Testis (tissue), 5 donors: Measurements from ENCODE around the gene CTAGE6. TPM values are rescaled to one million over a fixed set of nuclear protein-coding genes. Genes with fewer than 3 reads are reported as not detected.
"Not testable (repeated sequence)": the region's sequence is repeated elsewhere in the genome, so short reads cannot be mapped to it uniquely, and the experiment has no call there.

Experiments
- DNase-seq: peaks from one replicate; pipeline ENCODE4 v3.0.0-alpha.2; 2019
- H3K27ac ChIP-seq, 2 donors: fragments of 200-600 bp; sonication (generic); one replicate each; pipeline ENCODE4 v1.5.1; 2019
- H3K27me3 ChIP-seq: fragments of 200-600 bp; sonication (generic); one replicate; pipeline ENCODE4 v1.5.1; 2019
- H3K36me3 ChIP-seq: fragments of 200-600 bp; sonication (generic); one replicate; pipeline ENCODE4 v1.5.1; 2017; ENCODE audit warnings: low read depth; ENCODE audit errors: missing control alignments
- H3K4me1 ChIP-seq: fragments of 200-600 bp; sonication (generic); one replicate; pipeline ENCODE4 v1.5.1; 2019
- H3K4me3 ChIP-seq, 2 donors: fragments of 200-600 bp; sonication (generic); one replicate each; pipeline ENCODE4 v1.5.1; 2017 to 2019
- H3K9me3 ChIP-seq: fragments of 200-600 bp; sonication (generic); one replicate; pipeline ENCODE4 v1.5.1; 2017
- WGBS, 2 donors: methylation state at CpG; one replicate each; pipeline ENCODE4 v1.1.5; 2018; 5-methylcytosine and 5-hydroxymethylcytosine counted together
- intact Hi-C: fragments of 100-400 bp; cut with DNase I; formaldehyde crosslinking; loops from one replicate; pipeline ENCODE4 v1.15.1; 2023; ENCODE audit warnings: low total_unique reads
- long read RNA-seq, 2 donors: transcript quantifications; one replicate each; lab custom pipeline, GENCODE V29; 2026
- polyA plus RNA-seq: library from polyadenylated mRNA; stranded (reverse); fragments of 350-450 nt; fragmentation: Illumina TruSeq; extraction: RNeasy Lipid Tissue Mini Kit (QIAGEN cat#74804); gene quantifications from one replicate; pipeline ENCODE4 v1.2.3, GENCODE V29; 2014; ENCODE audit warnings: low read depth, low replicate concordance; ENCODE audit not compliant: insufficient read depth
- total RNA-seq, 2 donors: library from RNA; depleted of rRNA; stranded (reverse); fragments of >200 nt; gene quantifications; one replicate each; pipeline ENCODE4 v1.2.3, GENCODE V29; 2016

CTAGE6 gene, protein sequence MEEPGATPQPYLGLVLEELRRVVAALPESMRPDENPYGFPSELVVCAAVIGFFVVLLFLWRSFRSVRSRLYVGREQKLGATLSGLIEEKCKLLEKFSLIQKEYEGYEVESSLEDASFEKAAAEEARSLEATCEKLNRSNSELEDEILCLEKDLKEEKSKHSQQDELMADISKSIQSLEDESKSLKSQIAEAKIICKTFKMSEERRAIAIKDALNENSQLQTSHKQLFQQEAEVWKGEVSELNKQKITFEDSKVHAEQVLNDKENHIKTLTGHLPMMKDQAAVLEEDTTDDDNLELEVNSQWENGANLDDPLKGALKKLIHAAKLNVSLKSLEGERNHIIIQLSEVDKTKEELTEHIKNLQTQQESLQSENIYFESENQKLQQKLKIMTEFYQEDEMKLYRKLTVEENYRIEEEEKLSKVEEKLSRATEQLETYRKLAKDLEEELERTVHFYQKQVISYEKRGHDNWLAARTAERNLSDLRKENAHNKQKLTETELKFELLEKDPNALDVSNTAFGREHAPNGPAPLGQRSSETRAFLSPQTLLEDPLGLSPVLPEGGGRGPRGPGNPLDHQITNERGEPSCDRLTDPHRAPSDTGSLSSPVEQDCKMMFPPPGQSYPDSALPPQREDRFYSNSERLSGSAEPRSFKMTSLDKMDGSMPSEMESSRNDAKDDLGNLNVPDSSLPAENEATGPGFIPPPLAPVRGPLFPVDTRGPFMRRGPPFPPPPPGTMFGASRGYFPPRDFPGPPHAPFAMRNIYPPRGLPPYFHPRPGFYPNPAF
- total RNA-seq = 10 to 100 TPM; 12.2 to 29.1 TPM
- polyA plus RNA-seq = 7.9 TPM
- long read RNA-seq, donor 1 = 0 reads
- long read RNA-seq, donor 2 = 0 reads

- H3K27me3 ChIP-seq, H3K4me3 ChIP-seq, H3K9me3 ChIP-seq, DNase-seq, H3K27ac ChIP-seq, intact Hi-C loops, H3K36me3 ChIP-seq, H3K4me1 ChIP-seq: not testable (repeated sequence)
- no CpG with 5 or more reads among the region's 19 CpGs for WGBS, 2 donors
Measured at GRCh38 chr7:143757596-143757995, at the start of gene CTAGE6. Gene CTAGE6, minus strand, starts transcription at chr7:143757696. Its CDS starts 38 bp downstream, at chr7:143757658.

DNA sequence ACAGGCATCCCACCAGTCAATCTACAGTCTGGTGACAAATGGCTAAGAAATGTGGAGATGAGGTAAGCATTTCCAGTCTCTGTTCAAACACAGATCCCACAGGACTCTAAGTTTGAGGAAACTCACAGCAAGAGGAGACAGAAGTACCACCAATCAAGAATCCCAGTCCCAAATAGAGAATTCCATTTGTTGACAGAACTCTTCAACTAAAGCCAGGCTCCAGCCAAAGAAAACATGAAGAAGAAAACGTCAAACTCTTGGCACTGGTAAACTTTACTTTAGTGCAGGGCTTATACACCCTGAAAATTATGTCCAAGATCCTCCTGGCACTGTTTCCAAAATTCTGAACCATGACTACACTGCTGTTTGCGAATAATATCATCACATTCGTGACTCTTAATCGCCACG lies 49.2 kb upstream of the CTAGE6 start:
- H3K4me3 ChIP-seq, H3K4me1 ChIP-seq, H3K27ac ChIP-seq, H3K9me3 ChIP-seq, H3K36me3 ChIP-seq, DNase-seq, intact Hi-C loops, H3K27me3 ChIP-seq: not testable (repeated sequence)
- WGBS, 2 donors = 60% methylated on average over 1 of the region's 5 CpGs; no CpG with 5 or more reads in 1 of the 2 donors

GRCh38 chr7:143797896-143798290 lies 40.4 kb upstream of the CTAGE6 start:
- H3K27me3 ChIP-seq, H3K27ac ChIP-seq, DNase-seq, H3K36me3 ChIP-seq, H3K4me1 ChIP-seq, H3K9me3 ChIP-seq, H3K4me3 ChIP-seq, intact Hi-C loops: not testable (repeated sequence)
- WGBS, 2 donors = 46 to 78% methylated on average over 1 of the region's 2 CpGs

DNA sequence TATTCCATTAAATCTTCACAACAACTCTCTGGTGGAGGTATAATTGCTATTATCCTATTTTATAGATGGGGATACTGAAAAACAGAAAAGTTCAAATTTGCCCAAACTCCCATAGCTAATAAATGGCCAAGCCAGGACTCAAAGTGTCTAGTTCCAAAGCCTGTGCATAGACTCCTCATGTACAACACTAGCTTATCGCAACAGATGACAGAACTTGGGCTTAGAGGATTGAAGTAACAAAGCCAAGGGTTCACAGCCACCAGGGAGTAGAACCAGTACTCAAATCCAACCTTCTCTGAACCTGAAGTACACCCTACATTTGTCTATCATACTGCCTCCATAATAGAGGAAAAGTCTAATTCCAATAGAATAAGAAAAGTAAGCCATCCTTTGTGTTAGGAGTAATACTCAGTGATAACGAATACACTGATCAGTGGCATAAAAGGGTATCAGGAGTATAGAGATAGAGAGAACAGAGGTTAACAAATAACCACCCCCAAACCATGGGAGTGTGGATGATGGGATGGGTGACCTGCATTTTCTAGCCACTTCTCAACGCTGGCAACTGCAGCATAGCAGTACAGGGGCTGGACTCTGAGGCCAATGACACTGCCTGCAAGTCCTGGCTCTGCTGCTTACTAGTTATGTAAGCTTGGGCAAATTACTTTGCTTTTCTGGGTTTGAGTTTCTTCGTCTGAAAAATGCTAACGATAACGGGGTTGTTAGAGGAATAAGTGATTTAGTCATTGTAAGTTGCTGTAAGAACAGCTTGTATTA lies 39.8 kb upstream of the CTAGE6 start:
- H3K36me3 ChIP-seq, H3K9me3 ChIP-seq, H3K27ac ChIP-seq, intact Hi-C loops, H3K4me3 ChIP-seq, H3K27me3 ChIP-seq, DNase-seq, H3K4me1 ChIP-seq: not testable (repeated sequence)
- 67% methylated on average over 1 of the region's 6 CpGs; no CpG with 5 or more reads in 1 of the 2 donors for WGBS, 2 donors

GRCh38 chr7:143795653-143796052 lies 38.2 kb upstream of the CTAGE6 start:
- H3K4me3 ChIP-seq, intact Hi-C loops, DNase-seq, H3K27me3 ChIP-seq, H3K4me1 ChIP-seq, H3K9me3 ChIP-seq, H3K27ac ChIP-seq, H3K36me3 ChIP-seq: not testable (repeated sequence)
- WGBS, 2 donors = no CpG with 5 or more reads among the region's 2 CpGs

GRCh38 chr7:143792633-143793032 lies 35.1 kb upstream of the CTAGE6 start:
- intact Hi-C loops, H3K4me3 ChIP-seq, DNase-seq, H3K4me1 ChIP-seq, H3K36me3 ChIP-seq, H3K27ac ChIP-seq, H3K27me3 ChIP-seq, H3K9me3 ChIP-seq: not testable (repeated sequence)
- WGBS, 2 donors = 100% methylated on average over 2 of the region's 2 CpGs

DNA sequence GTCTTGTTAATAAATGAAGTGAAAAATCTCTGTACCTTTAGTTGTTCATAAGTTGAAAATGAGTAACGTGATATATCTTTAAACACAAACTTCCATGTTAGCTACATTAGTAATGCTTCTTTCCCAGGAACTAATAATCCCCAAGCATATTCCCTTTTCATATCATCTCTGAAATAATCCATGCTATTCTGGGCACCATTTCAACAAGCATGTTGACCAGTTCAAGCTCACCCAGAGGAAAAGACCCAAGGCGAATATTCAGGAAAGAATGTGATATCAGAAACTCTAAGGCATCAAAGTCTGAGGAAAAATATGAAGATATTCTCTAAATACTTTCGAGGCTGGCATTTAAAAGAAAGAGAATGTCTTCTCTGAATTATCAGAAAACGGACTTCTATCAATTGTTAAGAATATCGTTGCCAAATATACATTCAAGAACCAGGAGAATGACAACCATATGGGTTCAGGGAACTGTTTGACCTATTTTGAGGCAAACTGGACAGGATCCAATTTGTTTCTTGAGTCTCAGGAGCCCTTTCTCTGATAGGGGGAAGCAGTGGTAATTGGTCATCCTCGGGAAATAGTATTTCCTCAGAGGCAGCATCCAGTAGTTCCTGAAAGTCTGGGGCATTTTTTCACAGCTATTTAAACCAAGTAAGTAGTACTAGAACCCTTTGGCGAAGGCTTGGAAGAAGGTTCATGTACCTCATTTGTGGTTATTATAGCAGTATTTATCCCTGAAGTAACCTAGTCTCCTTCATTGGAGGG lies 28.1 kb upstream of the CTAGE6 start:
- H3K4me1 ChIP-seq, H3K4me3 ChIP-seq, DNase-seq, H3K9me3 ChIP-seq, H3K36me3 ChIP-seq, H3K27me3 ChIP-seq, intact Hi-C loops, H3K27ac ChIP-seq: not testable (repeated sequence)
- WGBS, 2 donors = no CpG with 5 or more reads among the region's 7 CpGs

GRCh38 chr7:143779591-143779990 lies 22.1 kb upstream of the CTAGE6 start:
- H3K27me3 ChIP-seq, H3K36me3 ChIP-seq, DNase-seq, intact Hi-C loops, H3K9me3 ChIP-seq, H3K4me3 ChIP-seq, H3K4me1 ChIP-seq, H3K27ac ChIP-seq: not testable (repeated sequence)
- WGBS, 2 donors = 92% methylated on average over 2 of the region's 2 CpGs; no CpG with 5 or more reads in 1 of the 2 donors

GRCh38 chr7:143772738-143773468 lies 15.4 kb upstream of the CTAGE6 start:
- intact Hi-C loops = not testable (repeated sequence)
- WGBS, 2 donors = no CpG with 5 or more reads among the region's 5 CpGs

DNA sequence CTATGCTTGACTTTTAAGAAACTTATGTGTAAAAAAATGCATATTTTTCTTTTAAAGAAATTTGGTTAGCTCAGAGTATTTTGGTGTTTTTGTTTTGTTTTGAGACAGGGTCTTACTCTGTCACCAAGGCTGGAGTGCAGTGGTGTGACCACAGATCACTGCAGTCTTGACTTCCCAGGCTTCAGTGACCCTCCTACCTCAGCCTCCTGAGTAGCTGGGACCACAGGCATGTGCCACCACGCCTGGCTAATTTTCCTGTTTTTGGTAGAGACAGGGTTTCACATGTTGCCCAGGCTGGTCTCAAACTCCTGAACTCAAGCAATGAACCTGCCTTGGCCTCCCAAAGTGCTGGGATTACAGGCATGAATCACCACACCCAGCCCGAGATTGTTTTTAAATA lies 10.0 kb upstream of the CTAGE6 start:
- WGBS, 2 donors = 88% methylated on average over 1 to 2 of the region's 2 CpGs
- DNase-seq, H3K36me3 ChIP-seq, H3K4me3 ChIP-seq, H3K27ac ChIP-seq, H3K9me3 ChIP-seq, H3K27me3 ChIP-seq, H3K4me1 ChIP-seq, intact Hi-C loops: not testable (repeated sequence)

More at GRCh38 chr7:143772738-143773468, 15.4 kb upstream of the CTAGE6 start:
- H3K27me3 ChIP-seq, H3K9me3 ChIP-seq, H3K4me3 ChIP-seq, H3K27ac ChIP-seq, H3K4me1 ChIP-seq, DNase-seq, H3K36me3 ChIP-seq: not testable (repeated sequence)
